Adrenal gland (tissue), 12 donors: ENCODE measurements around the gene FMNL3. TPM values are rescaled to one million over a fixed set of nuclear protein-coding genes. Genes with fewer than 3 reads are reported as not detected.

Source experiments
- DNase-seq, 7 donors: peaks; one replicate each; pipeline ENCODE4 v3.0.0-alpha.2; 2019 to 2020
- H3K27ac ChIP-seq, 5 donors: fragments of 200-600 bp; sonication (generic) in 4 of 5; 1 replicate in 3 of 5; 2 replicates in 2 of 5; pipeline versions ENCODE4 v1.5.1 to v1.8.0; 2016 to 2020; ENCODE audit warnings: mild to moderate bottlenecking in 1 of 5
- H3K27me3 ChIP-seq: fragments of 200-600 bp; 2 replicates; pipeline ENCODE4 v1.8.0; 2021
- H3K36me3 ChIP-seq, 2 donors: fragments of 200-600 bp; replicated peaks in 1 of 2; 1 replicate in 1 of 2; 2 replicates in 1 of 2; pipeline versions ENCODE4 v1.5.1 to v1.8.0; 2018 to 2022
- H3K4me1 ChIP-seq, 2 donors: fragments of 200-600 bp; replicated peaks in 1 of 2; 1 replicate in 1 of 2; 2 replicates in 1 of 2; pipeline versions ENCODE4 v1.5.1 to v1.8.0; 2018 to 2021
- H3K4me3 ChIP-seq, 4 donors: fragments of 200-600 bp; sonication (generic) in 3 of 4; one replicate each; pipeline ENCODE4 v1.5.1; 2016 to 2018
- H3K9me3 ChIP-seq, 3 donors: fragments of 200-600 bp; sonication (generic) in 1 of 3; replicated peaks in 1 of 3; 1 replicate in 2 of 3; 2 replicates in 1 of 3; pipeline versions ENCODE4 v1.5.1 to v1.8.0; 2016 to 2021
- CTCF ChIP-seq, 6 experiments: fragments of 450-650 bp in 4 of 6; fragments of 200-600 bp in 2 of 6; sonication (generic) in 1 of 6; IDR thresholded peaks; 1 replicate in 5 of 6; 2 replicates in 1 of 6; pipeline versions ENCODE4 v1.5.1 to v1.8.0; 2016 to 2021; ENCODE audit warnings: antibody characterized with exemption in 6 of 6, mild to moderate bottlenecking in 2 of 6, moderate library complexity in 1 of 6
- POLR2A ChIP-seq, 2 donors: fragments of 450-650 bp; IDR thresholded peaks; one replicate each; pipeline ENCODE4 v1.6.1; 2017; ENCODE audit warnings: antibody characterized with exemption in 2 of 2, mild to moderate bottlenecking in 2 of 2, moderate library complexity in 1 of 2
- WGBS, 4 donors: extraction: QIAGEN DNeasy Blood & Tissue Kit in 2 of 4; methylation state at CpG; one replicate each; pipeline versions ENCODE4 v1.1.5 to v1.1.7; 2013 to 2017; 5-methylcytosine and 5-hydroxymethylcytosine counted together
- intact Hi-C, 2 donors: fragments of 100-400 bp; cut with DNase I; formaldehyde crosslinking; loops; one replicate each; pipeline versions ENCODE4 v1.14.1 to v1.15.0; 2022 to 2023
- polyA plus RNA-seq, 3 donors: library from polyadenylated mRNA; stranded (reverse); fragments of 200-250 nt in 2 of 3; fragments of 350-450 nt in 1 of 3; fragmentation: Illumina TruSeq in 1 of 3; extraction: RNeasy Lipid Tissue Mini Kit (QIAGEN cat#74804) in 1 of 3; gene quantifications; one replicate each; pipeline ENCODE4 v1.2.3, GENCODE V29; 2013 to 2014
- total RNA-seq, 9 donors: library from RNA; depleted of rRNA in 4 of 9; stranded (reverse); fragments of >200 nt in 4 of 9; fragments of 120-200 nt in 1 of 9; fragmentation: NEBNext Ultra II Directional in 1 of 9; extraction: Animal tissue kit (Norgen Biotek cat#: 25700) in 1 of 9; gene quantifications; one replicate each; pipeline versions ENCODE4 v1.1.0 to v1.2.4, GENCODE V29; 2013 to 2023
- donor health status: healthy with polysubstance abuse.
- donor health status: Bipolar disorder and iron deficiency.
- donor health status: DM: yes; HTN: yes; CAD: no.
- donor health status: DM: no; HTN: no; CAD: no.
- donor health status: DM: no; HTN: no; CAD: no.
- donor health status: DM: yes; HTN: yes; CAD: no.

Gene FMNL3
- total and polyA plus RNA-seq, 12 donors, result 4.7 to 24.1 (median 15.0) TPM

GRCh38 chr12:49662998-49663843 lies 44.0 kb downstream of the FMNL3 start:
- H3K4me3 ChIP-seq, result no peak overlapping the region
- peaks cover 13 to 51% of the 10 kb centered on the region in 2 donors for H3K4me1 ChIP-seq
- 43 to 64% (median 47%) methylated on average over 2 to 5 of the region's 5 CpGs for WGBS, 4 donors
- no peaks in the 10 kb centered on the region for H3K9me3 ChIP-seq
- intact Hi-C loops, result no loop called here
- H3K36me3 ChIP-seq, result no peaks in the 10 kb centered on the region
- H3K27ac ChIP-seq, result peak overlapping the region; percentile 23 to 95 (median 47)
- peak; percentile 62 to 85 (median 73) for DNase-seq
- no peaks in the 10 kb centered on the region for H3K27me3 ChIP-seq
- TF ChIP-seq POLR2A (IDR thresholded peaks at IDR 0.05) (no peak), CTCF (IDR thresholded peaks at IDR 0.05) (no peak)

DNA sequence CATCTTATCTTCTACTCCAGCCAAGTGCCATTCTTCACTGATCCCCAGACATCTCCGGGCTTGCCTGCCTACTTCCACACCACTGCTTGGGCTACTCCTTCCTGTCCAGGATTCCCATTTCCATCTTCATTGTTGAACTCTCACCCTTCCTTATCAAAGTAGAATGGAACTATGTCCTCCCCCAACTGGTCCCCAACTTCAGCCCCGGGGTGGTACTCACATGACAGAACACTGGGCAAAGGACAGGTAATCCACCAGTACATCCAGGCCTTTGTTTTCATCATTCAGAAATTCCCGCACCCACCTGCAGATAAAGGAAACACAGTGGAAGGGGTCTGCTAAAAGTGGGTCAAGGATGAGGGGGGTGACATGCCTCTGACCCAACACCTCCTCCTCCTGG lies 45.5 kb downstream of the FMNL3 start:
- Histone ChIP-seq H3K9me3 (no peaks in the 10 kb centered on the region), H3K27ac (peak overlapping the region in 2 of 5 donors; percentile 7 to 95), H3K36me3 (peaks cover 0 to 6% of the 10 kb centered on the region in 2 donors), H3K4me1 (peaks cover 13 to 50% of the 10 kb centered on the region in 2 donors), H3K4me3 (no peak overlapping the region), H3K27me3 (no peaks in the 10 kb centered on the region)
- whole genome bisulfite sequencing, 4 donors, result 83 to 92% (median 88%) methylated on average over 3 of the region's 3 CpGs
- intact Hi-C loops, result no loop called here
- no peak for DNase-seq
- TF ChIP-seq POLR2A (IDR thresholded peaks at IDR 0.05), result no peak
- no peak for TF ChIP-seq CTCF (IDR thresholded peaks at IDR 0.05)

DNA sequence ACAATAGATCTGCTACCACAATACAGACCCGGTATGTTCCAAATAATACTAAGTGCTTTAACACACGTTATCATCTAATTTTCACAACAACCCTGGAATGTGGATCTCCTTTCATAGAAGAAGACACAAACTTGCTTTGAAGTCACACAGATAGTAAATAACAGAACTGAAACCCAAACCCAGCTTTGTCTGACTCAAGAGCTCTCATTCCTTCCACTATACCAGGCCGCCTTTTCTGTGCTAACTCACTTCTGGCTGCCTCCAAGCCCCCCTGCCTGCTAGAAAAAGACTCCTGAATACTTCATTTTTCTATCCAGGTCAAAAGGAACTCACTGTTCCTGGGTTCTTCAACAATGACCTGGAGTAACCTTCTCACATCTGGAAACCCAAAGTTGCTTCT lies 46.0 kb downstream of the FMNL3 start:
- Histone ChIP-seq H3K4me1 (peaks cover 13 to 45% of the 10 kb centered on the region in 2 donors), H3K27ac (peak overlapping the region in 2 of 5 donors; percentile 7 to 95), H3K36me3 (peaks cover 0 to 7% of the 10 kb centered on the region in 2 donors), H3K27me3 (no peaks in the 10 kb centered on the region), H3K9me3 (no peaks in the 10 kb centered on the region), H3K4me3 (no peak overlapping the region)
- intact Hi-C loops, result no loop called here
- TF ChIP-seq POLR2A (IDR thresholded peaks at IDR 0.05), result no peak
- no peak for TF ChIP-seq CTCF (IDR thresholded peaks at IDR 0.05)
- 79 to 85% (median 84%) methylated on average over 3 of the region's 3 CpGs for WGBS, 4 donors
- DNase-seq, result no peak

DNA sequence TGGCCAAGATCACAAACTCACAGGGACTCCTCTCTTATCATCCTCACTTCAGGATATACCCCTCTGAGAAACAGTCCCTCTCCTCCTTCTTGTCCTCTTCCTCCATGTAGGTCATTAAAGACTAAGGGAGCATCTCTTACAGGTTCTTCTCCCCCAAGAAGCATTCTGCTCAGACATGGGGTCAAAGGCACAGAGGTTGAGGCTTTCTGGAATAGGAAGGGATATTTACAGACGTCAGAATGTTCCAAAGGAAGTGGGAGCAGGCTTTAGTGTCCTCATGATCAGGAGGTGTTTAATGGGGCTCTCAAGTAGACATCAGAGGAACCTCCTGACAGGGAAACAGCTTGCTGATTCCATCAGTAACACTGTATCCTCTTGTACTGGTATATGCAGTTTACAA lies 47.5 kb downstream of the FMNL3 start:
- Histone ChIP-seq H3K27me3 (no peaks in the 10 kb centered on the region), H3K27ac (peak overlapping the region in 2 of 5 donors; percentile 34 to 66), H3K9me3 (no peaks in the 10 kb centered on the region), H3K36me3 (peaks cover 0 to 7% of the 10 kb centered on the region in 2 donors), H3K4me3 (no peak overlapping the region), H3K4me1 (peaks cover 13 to 38% of the 10 kb centered on the region in 2 donors)
- WGBS, 4 donors, result 40 to 50% (median 43%) methylated on average over 1 of the region's 1 CpG
- intact Hi-C loops, result no loop called here
- TF ChIP-seq CTCF (IDR thresholded peaks at IDR 0.05) (no peak), POLR2A (IDR thresholded peaks at IDR 0.05) (no peak)
- DNase-seq, result no peak
